Osteoblast (primary cell): ENCODE results near the gene SUPT7L. TPM values are rescaled to one million over a fixed set of nuclear protein-coding genes. Genes with fewer than 3 reads are reported as not detected.
A peak's percentile ranks its signal among the peaks of the same experiment; 100 is the strongest.

Experiments
- DNase-seq: peaks from one replicate; pipeline ENCODE4 v3.0.0; 2011; ENCODE audit warnings: low spot score, mixed read lengths; ENCODE audit not compliant: insufficient read length; ENCODE audit errors: missing footprints
- H2AFZ ChIP-seq: 2 replicates; pipeline ENCODE4 v1.6.0; 2011; ENCODE audit warnings: mild to moderate bottlenecking, low read length
- H3K27ac ChIP-seq: 2 replicates; pipeline ENCODE4 v1.5.1; 2011; ENCODE audit warnings: mild to moderate bottlenecking, low read depth, low read length, moderate library complexity
- H3K27me3 ChIP-seq: 2 replicates; pipeline ENCODE4 v1.6.0; 2012; ENCODE audit warnings: mild to moderate bottlenecking, control low read depth, inconsistent platforms, low read length, moderate library complexity; ENCODE audit not compliant: insufficient read depth
- H3K36me3 ChIP-seq: 2 replicates; pipeline ENCODE4 v1.5.1; 2011; ENCODE audit warnings: mild to moderate bottlenecking, low read length, control low read depth, moderate library complexity; ENCODE audit not compliant: insufficient read depth
- H3K4me1 ChIP-seq: 2 replicates; pipeline ENCODE4 v1.5.1; 2011; ENCODE audit warnings: mild to moderate bottlenecking, low read length, control low read depth, moderate library complexity; ENCODE audit not compliant: insufficient read depth
- H3K4me2 ChIP-seq: 2 replicates; pipeline ENCODE4 v1.6.0; 2011; ENCODE audit warnings: mild to moderate bottlenecking, low read length; ENCODE audit not compliant: insufficient read depth
- H3K4me3 ChIP-seq: fragments of 200-600 bp; sonication (generic); 3 replicates; pipeline ENCODE4 v1.5.1; 2012; ENCODE audit warnings: mild to moderate bottlenecking, low read length, inconsistent platforms; ENCODE audit not compliant: insufficient read depth
- H3K79me2 ChIP-seq: 2 replicates; pipeline ENCODE4 v1.6.0; 2012; ENCODE audit warnings: mild to moderate bottlenecking, low read length, control low read depth, inconsistent platforms; ENCODE audit not compliant: insufficient read depth
- H3K9me3 ChIP-seq: 2 replicates; pipeline ENCODE4 v1.5.1; 2011; ENCODE audit warnings: low read depth, low read length, control low read depth
- H4K20me1 ChIP-seq: 2 replicates; pipeline ENCODE4 v1.6.0; 2012; ENCODE audit warnings: mild to moderate bottlenecking, low read length, control low read depth; ENCODE audit not compliant: insufficient read depth
- CTCF ChIP-seq: IDR thresholded peaks from 2 replicates; pipeline ENCODE4 v1.5.1; 2011; ENCODE audit warnings: mild to moderate bottlenecking, low read depth, low read length, moderate library complexity; ENCODE audit errors: extremely low read depth
- total RNA-seq: library from RNA; depleted of rRNA; stranded (reverse); fragments of >200 nt; gene quantifications from 2 replicates; pipeline ENCODE4 v1.2.3, GENCODE V29; 2012

SUPT7L gene
- total RNA-seq, 1 donor: 50.3 TPM

DNA sequence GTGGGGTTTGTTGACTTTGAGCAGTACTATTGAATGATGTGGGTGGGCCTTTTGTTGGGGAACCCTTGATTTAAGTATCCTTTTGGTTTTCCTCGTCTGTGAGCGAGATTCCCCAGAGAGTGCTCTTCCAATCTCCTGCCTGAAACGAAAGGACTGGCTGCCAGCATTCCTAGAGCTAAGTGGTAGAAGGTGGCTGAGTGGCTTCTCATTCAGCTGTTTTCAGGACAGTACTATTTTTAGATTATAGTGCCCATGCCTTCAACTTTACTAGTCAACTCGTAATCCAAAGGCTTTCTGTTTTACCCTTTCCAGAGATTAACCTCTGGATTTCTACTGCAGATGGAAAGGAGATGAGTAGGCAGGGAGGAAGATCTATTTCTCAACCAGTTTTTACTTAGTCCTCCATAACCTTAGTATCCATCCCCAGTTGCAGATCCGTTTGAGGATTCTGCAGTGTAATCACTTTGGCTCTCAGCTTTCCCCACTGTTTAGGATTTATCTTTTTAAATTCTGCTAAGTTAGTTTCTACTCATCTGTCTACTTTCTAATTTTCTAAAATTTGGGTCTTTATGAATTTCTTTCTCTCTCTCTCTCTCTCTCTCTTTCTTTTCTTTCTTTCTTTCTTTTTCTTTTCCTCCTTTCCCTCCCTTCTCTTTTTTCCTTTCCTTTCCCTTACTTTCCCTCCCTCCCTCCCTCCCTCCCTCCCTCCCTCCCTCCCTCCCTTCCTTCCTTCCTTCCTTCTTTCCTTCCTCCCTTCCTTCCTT is 9.5 kb upstream of the SUPT7L start:
- no peak overlapping the region for H3K27ac ChIP-seq
- H2AFZ ChIP-seq: no peak overlapping the region
- peaks cover 2% of the 10 kb centered on the region for H3K79me2 ChIP-seq
- no peak for DNase-seq
- H3K4me3 ChIP-seq: no peak overlapping the region
- no peaks in the 10 kb centered on the region for H3K27me3 ChIP-seq
- no peak for TF ChIP-seq CTCF
- no peaks in the 10 kb centered on the region for H4K20me1 ChIP-seq
- H3K9me3 ChIP-seq: no peaks in the 10 kb centered on the region
- peaks cover 52% of the 10 kb centered on the region for H3K36me3 ChIP-seq
- H3K4me1 ChIP-seq: no peaks in the 10 kb centered on the region
- H3K4me2 ChIP-seq: no peak overlapping the region

DNA sequence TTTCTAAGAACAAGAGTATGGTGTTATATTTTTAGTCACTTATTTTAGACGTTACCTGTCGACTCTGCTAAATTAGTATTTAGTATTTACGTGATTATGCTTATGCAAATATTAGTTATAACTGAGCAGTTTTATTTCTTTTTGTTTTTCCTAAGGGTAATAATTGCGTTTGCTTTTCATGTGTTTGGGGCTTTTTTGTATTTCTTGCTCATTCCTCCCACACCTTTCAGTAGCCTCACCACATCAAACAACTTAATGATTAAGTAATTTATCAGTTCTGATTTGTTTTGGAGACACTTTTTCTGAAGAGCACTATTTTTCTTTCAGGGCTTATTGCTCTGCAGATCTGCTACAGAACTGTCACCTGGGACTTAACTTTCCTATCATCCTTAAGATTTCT is 7.8 kb upstream of the SUPT7L start:
- Histone ChIP-seq H3K4me1 (no peaks in the 10 kb centered on the region), H3K4me2 (no peak overlapping the region), H3K4me3 (no peak overlapping the region), H3K9me3 (no peaks in the 10 kb centered on the region), H3K36me3 (peaks cover 47% of the 10 kb centered on the region), H3K27me3 (no peaks in the 10 kb centered on the region), H3K79me2 (peaks cover 4% of the 10 kb centered on the region), H3K27ac (no peak overlapping the region), H4K20me1 (no peaks in the 10 kb centered on the region), H2AFZ (no peak overlapping the region)
- TF ChIP-seq CTCF: no peak
- DNase-seq: no peak

- Histone ChIP-seq H4K20me1 (no peaks in the 10 kb centered on the region), H3K27me3 (no peaks in the 10 kb centered on the region), H3K36me3 (peaks cover 25% of the 10 kb centered on the region), H3K79me2 (peaks cover 36% of the 10 kb centered on the region), H3K27ac (no peak overlapping the region), H3K9me3 (no peaks in the 10 kb centered on the region), H2AFZ (no peak overlapping the region), H3K4me2 (no peak overlapping the region), H3K4me1 (peaks cover 22% of the 10 kb centered on the region), H3K4me3 (no peak overlapping the region)
- TF ChIP-seq CTCF: no peak
- DNase-seq: no peak
Measured at GRCh38 chr2:27667446-27667845, 4.0 kb upstream of the SUPT7L start.

- Histone ChIP-seq H4K20me1 (no peaks in the 10 kb centered on the region), H3K79me2 (peaks cover 52% of the 10 kb centered on the region), H3K9me3 (no peaks in the 10 kb centered on the region), H3K4me2 (peak overlapping the region; percentile 99), H3K36me3 (peaks cover 39% of the 10 kb centered on the region), H3K27ac (peak overlapping the region; percentile 97), H2AFZ (peak overlapping the region; percentile 100), H3K27me3 (no peaks in the 10 kb centered on the region), H3K4me1 (peaks cover 25% of the 10 kb centered on the region), H3K4me3 (peak overlapping the region; percentile 97)
- TF ChIP-seq CTCF: no peak
- no peak for DNase-seq
Measured at GRCh38 chr2:27664622-27665363, 1.4 kb upstream of the SUPT7L start.
